H1 (cell line): Measurements from ENCODE around the gene TMEM181. TPM values are rescaled to one million over a fixed set of nuclear protein-coding genes. Genes with fewer than 3 reads are reported as not detected.

Source experiments
- ATF3 ChIP-seq: IDR thresholded peaks from 2 replicates; pipeline ENCODE4 v1.6.1; 2011; ENCODE audit warnings: low read depth, mild to moderate bottlenecking, low read length; ENCODE audit not compliant: insufficient read depth
- CHD7 ChIP-seq: fragments of 300-600 bp; sonication (generic); IDR thresholded peaks from 2 replicates; pipeline ENCODE4 v1.7.1; 2012; ENCODE audit warnings: low read length, moderate library complexity, mild to moderate bottlenecking, inconsistent platforms; ENCODE audit not compliant: insufficient replicate concordance
- CREB1 ChIP-seq: IDR thresholded peaks from 2 replicates; pipeline ENCODE4 v1.6.1; 2012; ENCODE audit warnings: inconsistent platforms
- POU5F1 ChIP-seq: IDR thresholded peaks from 2 replicates; pipeline ENCODE4 v1.6.1; 2011; ENCODE audit warnings: low read depth, mild to moderate bottlenecking, low read length, moderate library complexity
- TAF1 ChIP-seq: IDR thresholded peaks from 2 replicates; pipeline ENCODE4 v1.6.1; 2011; ENCODE audit warnings: mild to moderate bottlenecking, low read depth, low read length
- polyA plus RNA-seq, 7 experiments: library from polyadenylated mRNA; depleted of rRNA in 3 of 7; stranded (reverse) in 5 of 7; unstranded in 2 of 7; fragments of >200 nt in 5 of 7; fragments of 200-250 nt in 2 of 7; gene quantifications; 1 replicate in 5 of 7; 2 replicates in 1 of 7; 4 replicates in 1 of 7; pipeline versions ENCODE4 v1.2.1 to v1.2.3, GENCODE V29; 2011 to 2013; ENCODE audit warnings: missing spikeins in 2 of 7, mixed read lengths in 2 of 7
- total RNA-seq: library from RNA; stranded (reverse); fragmentation: NEBNext Ultra II Directional; extraction: Animal tissue kit (Norgen Biotek cat#: 25700); gene quantifications from 2 replicates; pipeline ENCODE4 v1.2.1, GENCODE V29; 2021
- TF ChIP-seq, protein P1 (sequence below), 3 experiments: IDR thresholded peaks; 1 replicate in 2 of 3; 2 replicates in 1 of 3; pipeline versions ENCODE4 v1.5.1 to v1.6.1; 2011; ENCODE audit warnings: low read length in 3 of 3, mild to moderate bottlenecking in 3 of 3, inconsistent platforms in 2 of 3, low read depth in 1 of 3, moderate library complexity in 1 of 3; ENCODE audit not compliant: insufficient read depth in 1 of 3; ENCODE audit errors: control extremely low read depth in 1 of 3

The TMEM181 gene
- total and polyA plus RNA-seq, 2 of the 8 experiments (the other 6 are each of a cell fraction or from before 2014, with no cell fraction given) = 8.6 to 19.0 TPM

- TF ChIP-seq CHD7 (no peak), CREB1 (no peak), POU5F1 (no peak), ATF3 (no peak), TAF1 (no peak)
- TF ChIP-seq, protein P1, sequence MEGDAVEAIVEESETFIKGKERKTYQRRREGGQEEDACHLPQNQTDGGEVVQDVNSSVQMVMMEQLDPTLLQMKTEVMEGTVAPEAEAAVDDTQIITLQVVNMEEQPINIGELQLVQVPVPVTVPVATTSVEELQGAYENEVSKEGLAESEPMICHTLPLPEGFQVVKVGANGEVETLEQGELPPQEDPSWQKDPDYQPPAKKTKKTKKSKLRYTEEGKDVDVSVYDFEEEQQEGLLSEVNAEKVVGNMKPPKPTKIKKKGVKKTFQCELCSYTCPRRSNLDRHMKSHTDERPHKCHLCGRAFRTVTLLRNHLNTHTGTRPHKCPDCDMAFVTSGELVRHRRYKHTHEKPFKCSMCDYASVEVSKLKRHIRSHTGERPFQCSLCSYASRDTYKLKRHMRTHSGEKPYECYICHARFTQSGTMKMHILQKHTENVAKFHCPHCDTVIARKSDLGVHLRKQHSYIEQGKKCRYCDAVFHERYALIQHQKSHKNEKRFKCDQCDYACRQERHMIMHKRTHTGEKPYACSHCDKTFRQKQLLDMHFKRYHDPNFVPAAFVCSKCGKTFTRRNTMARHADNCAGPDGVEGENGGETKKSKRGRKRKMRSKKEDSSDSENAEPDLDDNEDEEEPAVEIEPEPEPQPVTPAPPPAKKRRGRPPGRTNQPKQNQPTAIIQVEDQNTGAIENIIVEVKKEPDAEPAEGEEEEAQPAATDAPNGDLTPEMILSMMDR (IDR thresholded peaks at IDR 0.05; ENCODE audit: control extremely low read depth in 1 of 3, insufficient read depth in 1 of 3, low read depth in 1 of 3, low read length in 3 of 3) = peak; percentile 16 to 35 (median 25); a peak in 2 of 4 replicates
Measured at GRCh38 chr6:158661156-158661685, 101.3 kb downstream of the TMEM181 start (continued).
